ENCODE results near the gene RAPGEF4. TPM values are rescaled to one million over a fixed set of nuclear protein-coding genes. Genes with fewer than 3 reads are reported as not detected.

The RAPGEF4 gene
- total and polyA plus RNA-seq, 4 donors: 6.4 to 33.5 (median 8.6) TPM

GRCh38 chr2:172955587-172955986 is 219.9 kb downstream of the RAPGEF4 start:
- H3K27me3 ChIP-seq (ENCODE audit: control insufficient read depth in 3 of 3, insufficient read depth in 3 of 3, low read length in 2 of 3): peaks cover 0 to 2% (median 0%) of the 10 kb centered on the region in 3 donors
- WGBS, 2 donors: 85 to 86% methylated on average over 11 of the region's 11 CpGs
- no peak for DNase-seq
- no peak overlapping the region for H3K9ac ChIP-seq (ENCODE audit: insufficient read depth in 1 of 2, low read length in 2 of 2)
- H3K9me3 ChIP-seq (ENCODE audit: control insufficient read depth in 4 of 4, insufficient read depth in 3 of 4, low read length in 3 of 4): no peaks in the 10 kb centered on the region
- H3K4me1 ChIP-seq (ENCODE audit: control insufficient read depth in 5 of 5, insufficient read depth in 5 of 5, low read length in 5 of 5): peaks cover 0 to 4% (median 0%) of the 10 kb centered on the region in 5 donors
- H3K27ac ChIP-seq (ENCODE audit: low read depth in 1 of 2, low read length in 1 of 2): no peak overlapping the region
- ATAC-seq (ENCODE audit: insufficient read depth, low FRiP score): no peak
- H3K36me3 ChIP-seq (ENCODE audit: control insufficient read depth in 4 of 4, insufficient read depth in 4 of 4, low read length in 4 of 4): no peaks in the 10 kb centered on the region
- no peak overlapping the region for H3K4me3 ChIP-seq
- TF ChIP-seq CTCF (IDR thresholded peaks at IDR 0.05; ENCODE audit: control extremely low read depth, extremely low read depth): no peak

- no peak for DNase-seq
- Histone ChIP-seq H3K4me1 (ENCODE audit: control insufficient read depth in 5 of 5, insufficient read depth in 5 of 5, low read length in 5 of 5) (peaks cover 0 to 3% (median 0%) of the 10 kb centered on the region in 5 donors), H3K36me3 (ENCODE audit: control insufficient read depth in 4 of 4, insufficient read depth in 4 of 4, low read length in 4 of 4) (peaks cover 0 to 3% (median 0%) of the 10 kb centered on the region in 4 donors), H3K9me3 (ENCODE audit: control insufficient read depth in 4 of 4, insufficient read depth in 3 of 4, low read length in 3 of 4) (no peaks in the 10 kb centered on the region), H3K27ac (ENCODE audit: low read depth in 1 of 2, low read length in 1 of 2) (no peak overlapping the region), H3K9ac (ENCODE audit: insufficient read depth in 1 of 2, low read length in 2 of 2) (no peak overlapping the region), H3K4me3 (no peak overlapping the region), H3K27me3 (ENCODE audit: control insufficient read depth in 3 of 3, insufficient read depth in 3 of 3, low read length in 2 of 3) (peaks cover 0 to 2% (median 0%) of the 10 kb centered on the region in 3 donors)
- ATAC-seq (ENCODE audit: insufficient read depth, low FRiP score): no peak
- TF ChIP-seq CTCF (IDR thresholded peaks at IDR 0.05; ENCODE audit: control extremely low read depth, extremely low read depth): no peak
Measured at GRCh38 chr2:172957734-172958133, 222.1 kb downstream of the RAPGEF4 start.

- DNase-seq (no peak), ATAC-seq (ENCODE audit: insufficient read depth, low FRiP score) (no peak)
- Histone ChIP-seq H3K9ac (ENCODE audit: insufficient read depth in 1 of 2, low read length in 2 of 2) (no peak overlapping the region), H3K4me1 (ENCODE audit: control insufficient read depth in 5 of 5, insufficient read depth in 5 of 5, low read length in 5 of 5) (peaks cover 0 to 2% (median 0%) of the 10 kb centered on the region in 5 donors), H3K27me3 (ENCODE audit: control insufficient read depth in 3 of 3, insufficient read depth in 3 of 3, low read length in 2 of 3) (no peaks in the 10 kb centered on the region), H3K36me3 (ENCODE audit: control insufficient read depth in 4 of 4, insufficient read depth in 4 of 4, low read length in 4 of 4) (peaks cover 0 to 3% (median under 1%) of the 10 kb centered on the region in 4 donors), H3K4me3 (no peak overlapping the region), H3K9me3 (ENCODE audit: control insufficient read depth in 4 of 4, insufficient read depth in 3 of 4, low read length in 3 of 4) (no peaks in the 10 kb centered on the region), H3K27ac (ENCODE audit: low read depth in 1 of 2, low read length in 1 of 2) (no peak overlapping the region)
- no peak for TF ChIP-seq CTCF (IDR thresholded peaks at IDR 0.05; ENCODE audit: control extremely low read depth, extremely low read depth)
- WGBS, 2 donors: 95 to 96% methylated on average over 1 of the region's 1 CpG
Measured at GRCh38 chr2:172962082-172962481, 226.4 kb downstream of the RAPGEF4 start.

GRCh38 chr2:172962824-172963223 is 227.2 kb downstream of the RAPGEF4 start:
- DNase-seq: no peak
- no peak for ATAC-seq (ENCODE audit: insufficient read depth, low FRiP score)
- WGBS, 2 donors: 54 to 55% methylated on average over 2 of the region's 2 CpGs
- Histone ChIP-seq H3K9ac (ENCODE audit: insufficient read depth in 1 of 2, low read length in 2 of 2) (no peak overlapping the region), H3K36me3 (ENCODE audit: control insufficient read depth in 4 of 4, insufficient read depth in 4 of 4, low read length in 4 of 4) (peaks cover 0 to 3% (median under 1%) of the 10 kb centered on the region in 4 donors), H3K27ac (ENCODE audit: low read depth in 1 of 2, low read length in 1 of 2) (no peak overlapping the region), H3K4me3 (no peak overlapping the region), H3K4me1 (ENCODE audit: control insufficient read depth in 5 of 5, insufficient read depth in 5 of 5, low read length in 5 of 5) (peaks cover 0 to 4% (median under 1%) of the 10 kb centered on the region in 5 donors), H3K27me3 (ENCODE audit: control insufficient read depth in 3 of 3, insufficient read depth in 3 of 3, low read length in 2 of 3) (no peaks in the 10 kb centered on the region), H3K9me3 (ENCODE audit: control insufficient read depth in 4 of 4, insufficient read depth in 3 of 4, low read length in 3 of 4) (no peaks in the 10 kb centered on the region)
- TF ChIP-seq CTCF (IDR thresholded peaks at IDR 0.05; ENCODE audit: control extremely low read depth, extremely low read depth): no peak
